ENCODE measurements around the gene ZEB1.

DNA sequence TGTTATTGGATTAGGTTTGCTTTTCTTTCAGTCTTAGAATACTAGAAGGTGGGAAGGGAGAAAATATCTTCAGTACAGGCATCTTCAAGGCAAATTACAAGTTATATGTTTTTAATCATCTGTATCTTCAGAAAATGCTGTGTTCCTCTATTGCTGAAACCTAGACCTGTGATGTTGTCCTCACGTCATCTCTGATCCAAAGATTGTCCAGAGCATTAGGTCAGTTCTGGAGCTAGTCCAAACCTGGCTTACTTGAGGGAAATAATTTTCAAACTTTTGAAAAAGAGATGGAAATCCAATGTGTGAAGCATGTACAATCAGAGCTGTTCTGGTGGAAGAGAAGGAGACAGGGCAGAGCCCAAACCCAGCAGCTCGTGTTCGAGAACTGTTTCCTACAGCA, 217.3 kb downstream of the ZEB1 start:
- TF ChIP-seq, protein P1, sequence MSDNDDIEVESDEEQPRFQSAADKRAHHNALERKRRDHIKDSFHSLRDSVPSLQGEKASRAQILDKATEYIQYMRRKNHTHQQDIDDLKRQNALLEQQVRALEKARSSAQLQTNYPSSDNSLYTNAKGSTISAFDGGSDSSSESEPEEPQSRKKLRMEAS (IDR thresholded peaks at IDR 0.05) = no peak
- TF ChIP-seq, protein P2, sequence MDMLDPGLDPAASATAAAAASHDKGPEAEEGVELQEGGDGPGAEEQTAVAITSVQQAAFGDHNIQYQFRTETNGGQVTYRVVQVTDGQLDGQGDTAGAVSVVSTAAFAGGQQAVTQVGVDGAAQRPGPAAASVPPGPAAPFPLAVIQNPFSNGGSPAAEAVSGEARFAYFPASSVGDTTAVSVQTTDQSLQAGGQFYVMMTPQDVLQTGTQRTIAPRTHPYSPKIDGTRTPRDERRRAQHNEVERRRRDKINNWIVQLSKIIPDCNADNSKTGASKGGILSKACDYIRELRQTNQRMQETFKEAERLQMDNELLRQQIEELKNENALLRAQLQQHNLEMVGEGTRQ (IDR thresholded peaks at IDR 0.05; ENCODE audit: low read length) = no peak
- TF ChIP-seq YY1 (IDR thresholded peaks at IDR 0.05; ENCODE audit: low read depth, low read length) = no peak
- TF ChIP-seq, protein P3, sequence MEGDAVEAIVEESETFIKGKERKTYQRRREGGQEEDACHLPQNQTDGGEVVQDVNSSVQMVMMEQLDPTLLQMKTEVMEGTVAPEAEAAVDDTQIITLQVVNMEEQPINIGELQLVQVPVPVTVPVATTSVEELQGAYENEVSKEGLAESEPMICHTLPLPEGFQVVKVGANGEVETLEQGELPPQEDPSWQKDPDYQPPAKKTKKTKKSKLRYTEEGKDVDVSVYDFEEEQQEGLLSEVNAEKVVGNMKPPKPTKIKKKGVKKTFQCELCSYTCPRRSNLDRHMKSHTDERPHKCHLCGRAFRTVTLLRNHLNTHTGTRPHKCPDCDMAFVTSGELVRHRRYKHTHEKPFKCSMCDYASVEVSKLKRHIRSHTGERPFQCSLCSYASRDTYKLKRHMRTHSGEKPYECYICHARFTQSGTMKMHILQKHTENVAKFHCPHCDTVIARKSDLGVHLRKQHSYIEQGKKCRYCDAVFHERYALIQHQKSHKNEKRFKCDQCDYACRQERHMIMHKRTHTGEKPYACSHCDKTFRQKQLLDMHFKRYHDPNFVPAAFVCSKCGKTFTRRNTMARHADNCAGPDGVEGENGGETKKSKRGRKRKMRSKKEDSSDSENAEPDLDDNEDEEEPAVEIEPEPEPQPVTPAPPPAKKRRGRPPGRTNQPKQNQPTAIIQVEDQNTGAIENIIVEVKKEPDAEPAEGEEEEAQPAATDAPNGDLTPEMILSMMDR (IDR thresholded peaks at IDR 0.05; ENCODE audit: control extremely low read depth in 1 of 3, insufficient read depth in 1 of 3, low read depth in 1 of 3, low read length in 3 of 3) = no peak
